ENCODE results near the gene SNX25.

Gene SNX25

DNA sequence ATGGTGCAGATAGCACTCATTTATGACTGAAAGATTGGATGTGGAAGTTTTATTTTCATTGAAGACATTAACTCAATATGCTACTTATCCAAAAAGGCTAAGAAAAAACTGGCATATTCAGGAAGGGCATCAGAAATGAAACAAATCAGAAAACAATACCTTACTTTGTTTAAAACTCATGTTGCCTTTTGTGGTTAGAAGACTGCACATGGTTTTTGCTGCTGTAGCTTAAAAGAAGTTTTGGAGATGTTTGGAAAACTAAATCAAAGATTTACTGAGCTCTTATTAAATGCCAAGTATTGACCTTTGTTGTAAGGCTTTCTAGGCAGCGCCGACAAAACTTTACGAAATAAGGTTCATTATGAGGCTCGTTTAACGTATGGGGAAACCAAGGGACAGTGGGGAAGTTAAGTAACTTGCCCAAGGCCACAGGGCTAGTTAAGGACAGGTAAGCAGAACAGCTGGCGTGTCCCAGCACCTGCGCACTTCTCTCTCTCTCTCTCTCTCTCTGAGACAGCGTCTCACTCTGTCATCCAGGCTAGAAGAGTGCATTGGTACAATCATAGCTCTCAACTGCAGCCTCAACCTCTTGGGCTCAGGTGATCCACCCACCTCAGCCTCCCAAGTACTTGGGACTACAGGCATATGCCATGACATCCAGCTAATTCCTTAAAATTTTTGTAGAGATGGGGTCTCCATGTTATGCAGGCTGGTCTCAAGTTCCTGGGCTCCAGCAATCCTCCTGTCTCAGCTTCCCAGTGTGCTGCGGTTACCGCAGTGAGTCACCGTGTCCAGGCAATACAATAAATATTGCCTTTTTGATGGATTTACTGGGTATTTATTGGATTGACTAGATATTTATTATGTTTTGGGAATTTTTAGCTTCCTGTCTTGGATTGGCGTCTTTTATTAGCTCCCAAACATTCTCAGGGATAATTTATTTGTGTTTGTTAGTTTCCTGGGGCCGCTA lies 170.2 kb downstream of the SNX25 start:
- no peak for DNase-seq (ENCODE audit: low read depth)

DNA sequence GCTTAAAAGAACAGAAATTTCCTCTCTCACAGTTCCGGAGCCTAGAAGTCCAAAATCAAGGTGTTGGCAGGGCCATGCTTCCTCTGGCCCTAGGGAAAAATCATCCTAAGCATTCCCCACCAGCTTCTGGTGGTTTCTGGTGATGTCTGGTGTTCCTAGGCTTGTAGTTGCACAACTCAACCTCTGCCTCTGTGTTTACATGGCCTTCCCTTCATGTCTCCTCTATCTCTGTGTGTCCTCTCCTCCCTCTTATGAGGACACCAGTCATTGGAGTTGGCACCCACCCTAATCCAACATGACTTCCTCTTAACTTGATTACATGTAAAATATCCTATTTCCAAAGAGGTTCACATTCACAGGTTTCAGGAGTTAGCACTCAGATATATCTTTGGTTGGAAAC lies 170.9 kb downstream of the SNX25 start:
- no peak for DNase-seq (ENCODE audit: low read depth)

- DNase-seq (ENCODE audit: low read depth), result no peak
These were observed 172.1 kb downstream of the SNX25 start for GRCh38 chr4:185381288-185382196.

GRCh38 chr4:185382754-185383153 lies 173.4 kb downstream of the SNX25 start:
- DNase-seq (ENCODE audit: low read depth), result no peak

DNA sequence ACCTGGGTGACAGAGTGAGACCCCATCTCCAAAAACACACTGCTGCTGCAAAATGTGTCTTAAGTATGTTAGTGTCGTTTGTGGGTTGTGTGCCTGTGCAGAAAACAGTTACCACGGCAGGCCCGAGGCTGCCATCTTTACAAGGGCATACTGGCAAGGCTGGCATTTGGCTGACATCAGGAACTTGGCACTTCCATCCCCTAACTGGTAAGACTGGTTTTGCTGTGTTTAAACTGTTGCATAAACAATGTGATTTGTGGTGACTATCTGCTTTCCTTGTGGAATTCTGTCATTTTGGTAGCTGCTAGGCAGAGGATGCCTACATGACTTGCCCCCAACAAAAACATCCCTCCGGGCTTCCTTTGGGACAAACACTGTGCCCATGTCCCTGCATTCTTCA lies 174.1 kb downstream of the SNX25 start:
- no peak for DNase-seq (ENCODE audit: low read depth)

DNA sequence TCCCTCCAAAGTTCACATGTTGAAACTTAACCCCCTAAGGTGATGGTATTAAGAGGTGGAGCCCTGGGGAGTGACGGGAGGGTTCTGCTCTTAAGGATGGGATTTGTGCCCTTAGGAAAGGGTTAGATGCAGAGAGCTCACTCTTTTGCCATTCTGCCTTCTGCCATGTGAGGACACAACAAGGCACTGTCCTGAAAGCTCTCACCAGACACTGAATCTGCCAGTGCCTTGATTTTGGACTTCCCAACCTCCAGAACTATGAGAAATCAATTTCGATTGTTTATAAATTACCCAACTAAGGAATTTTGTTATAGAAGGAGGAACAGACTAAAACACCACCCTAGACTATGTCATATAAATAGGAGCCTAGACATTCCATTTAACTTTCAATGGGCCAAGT lies 174.7 kb downstream of the SNX25 start:
- no peak for DNase-seq (ENCODE audit: low read depth)

DNA sequence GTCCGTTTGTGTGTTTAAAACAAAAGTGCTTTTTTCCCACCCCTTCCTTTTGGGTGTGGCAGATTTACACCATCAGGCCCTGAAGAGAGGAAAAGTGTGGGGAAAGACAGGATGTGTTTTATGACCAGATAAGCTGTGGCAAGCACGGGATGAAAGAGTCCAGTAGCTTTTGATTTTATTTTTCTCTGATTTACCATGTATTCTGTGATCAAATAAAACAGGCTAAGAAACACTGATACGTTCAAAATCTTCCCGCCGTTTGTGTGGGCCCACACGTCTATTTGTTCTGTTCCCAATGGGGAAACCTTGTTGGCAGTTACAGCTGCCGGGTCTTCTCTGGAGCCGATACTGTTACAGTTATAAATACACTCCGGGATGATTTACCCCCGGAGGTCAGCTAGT lies 175.5 kb downstream of the SNX25 start:
- DNase-seq (ENCODE audit: low read depth), result no peak

- no peak for DNase-seq (ENCODE audit: low read depth)
These were observed 178.6 kb downstream of the SNX25 start for GRCh38 chr4:185387957-185388356.

- DNase-seq (ENCODE audit: low read depth), result peak; percentile 43
These were observed 181.5 kb downstream of the SNX25 start for GRCh38 chr4:185390941-185391340.

- peak; percentile 61 for DNase-seq (ENCODE audit: low read depth)
These were observed 182.8 kb downstream of the SNX25 start for GRCh38 chr4:185392156-185392555.

GRCh38 chr4:185394568-185395237 lies 185.3 kb downstream of the SNX25 start:
- peak; percentile 63 for DNase-seq (ENCODE audit: low read depth)

DNA sequence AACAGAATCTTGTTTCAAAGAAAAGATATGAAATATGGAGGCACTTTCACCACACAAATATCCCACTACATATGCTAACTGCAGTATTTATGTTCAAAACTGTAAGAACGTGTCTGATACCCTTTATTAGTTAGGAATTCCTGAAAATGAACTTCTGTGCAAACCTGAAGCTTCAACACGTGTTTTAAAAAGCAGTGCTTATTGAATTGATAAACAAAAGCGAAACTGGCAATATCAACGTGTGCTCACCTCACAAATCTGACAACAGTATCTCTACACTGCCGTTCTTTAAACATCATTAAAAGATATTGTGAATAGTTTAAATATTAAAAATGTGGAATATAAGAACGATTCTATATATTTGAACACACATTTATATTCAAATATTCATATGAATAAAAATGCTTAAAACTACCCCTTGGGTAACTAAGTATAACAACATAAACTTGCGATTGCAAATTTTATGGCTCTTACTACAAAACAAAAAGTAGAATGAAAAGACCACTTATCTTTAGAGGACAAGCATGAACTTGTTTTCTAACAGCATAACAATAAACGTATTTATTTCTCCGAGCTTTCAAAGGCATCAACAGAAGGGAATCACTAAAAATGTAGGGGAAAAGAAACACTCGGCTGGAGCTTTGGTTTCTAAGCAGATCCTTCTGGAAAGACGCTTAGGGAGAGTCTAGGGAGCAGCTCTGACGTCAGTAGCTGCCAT lies 186.0 kb downstream of the SNX25 start, which contains the start of gene LRP2BP:
Gene LRP2BP (minus strand): TSS at position 687 of the 718 bp plus-strand sequence. CDS start 17,738 bp downstream, outside the sequence.
- DNase-seq (ENCODE audit: low read depth), result peak; percentile 39

DNA sequence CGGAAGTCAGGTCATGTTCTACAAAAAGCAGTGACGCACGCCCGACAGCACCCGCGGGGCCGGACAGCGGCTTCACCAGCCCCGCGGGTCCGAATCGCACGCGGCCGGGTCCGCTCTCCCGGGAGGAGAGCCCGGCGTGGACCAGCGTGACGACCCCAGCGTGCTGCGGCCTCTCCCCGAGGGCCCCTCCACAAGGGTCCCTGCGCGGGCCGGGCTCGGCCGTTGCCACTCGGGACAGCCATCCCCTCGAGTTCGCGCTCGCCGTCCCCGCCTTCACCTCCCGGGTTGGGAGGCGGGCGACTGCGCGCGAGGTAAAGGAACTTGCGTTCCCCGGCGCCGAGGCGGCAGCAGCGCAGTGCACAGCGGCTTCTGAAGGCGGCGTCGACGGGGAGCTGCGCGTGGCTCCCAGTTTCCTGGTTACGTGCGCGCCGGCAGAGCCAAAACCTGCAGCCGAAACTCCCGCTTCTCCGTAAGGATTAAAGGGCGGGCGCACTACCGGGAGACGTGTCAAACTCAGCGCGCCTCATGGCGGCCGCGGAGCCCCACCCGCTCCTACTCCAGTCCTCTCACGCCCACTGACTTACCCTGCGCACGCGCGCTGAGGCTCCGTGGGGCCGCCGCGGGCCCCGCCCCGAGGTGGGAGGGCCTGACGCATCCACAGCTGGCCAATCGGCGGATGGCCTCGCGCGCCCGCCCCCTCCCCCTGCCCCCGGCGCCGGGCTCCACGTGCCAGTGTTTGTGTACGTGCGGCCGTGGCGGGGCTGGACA lies 186.7 kb downstream of the SNX25 start:
- DNase-seq (ENCODE audit: low read depth), result peak; percentile 94

DNA sequence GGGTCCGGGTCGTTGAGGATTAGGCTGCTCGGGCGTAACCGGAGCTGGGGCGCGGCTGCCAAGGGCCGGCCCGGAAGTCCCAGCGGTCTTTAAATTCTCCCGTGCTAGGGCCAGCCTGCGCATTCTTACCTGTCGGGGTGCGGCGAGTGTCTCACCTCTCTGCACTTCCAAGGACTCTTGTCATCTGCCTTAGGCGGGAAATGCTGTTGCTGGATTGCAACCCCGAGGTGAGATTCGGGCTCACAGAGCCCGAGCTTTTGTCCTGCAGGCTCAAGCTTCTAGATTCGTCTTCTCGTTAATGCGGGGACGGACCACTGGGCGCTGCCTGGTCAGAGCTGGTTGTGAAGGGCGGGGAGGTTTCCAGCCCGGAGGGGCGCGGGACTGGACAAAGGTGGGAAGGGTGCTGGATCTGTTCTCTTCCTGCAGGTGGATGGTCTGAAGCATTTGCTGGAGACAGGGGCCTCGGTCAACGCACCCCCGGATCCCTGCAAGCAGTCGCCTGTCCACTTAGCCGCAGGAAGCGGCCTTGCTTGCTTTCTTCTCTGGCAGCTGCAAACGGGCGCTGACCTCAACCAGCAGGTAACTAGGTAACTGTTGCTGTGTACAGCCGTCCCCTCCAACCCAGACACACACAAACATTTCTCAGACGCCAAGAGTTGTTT lies 187.5 kb downstream of the SNX25 start, which contains the start of gene ANKRD37:
Gene ANKRD37 (plus strand): TSS at position 118 of the 662 bp plus-strand sequence. CDS start 83 bp downstream, at position 201.
- DNase-seq (ENCODE audit: low read depth), result no peak

DNA sequence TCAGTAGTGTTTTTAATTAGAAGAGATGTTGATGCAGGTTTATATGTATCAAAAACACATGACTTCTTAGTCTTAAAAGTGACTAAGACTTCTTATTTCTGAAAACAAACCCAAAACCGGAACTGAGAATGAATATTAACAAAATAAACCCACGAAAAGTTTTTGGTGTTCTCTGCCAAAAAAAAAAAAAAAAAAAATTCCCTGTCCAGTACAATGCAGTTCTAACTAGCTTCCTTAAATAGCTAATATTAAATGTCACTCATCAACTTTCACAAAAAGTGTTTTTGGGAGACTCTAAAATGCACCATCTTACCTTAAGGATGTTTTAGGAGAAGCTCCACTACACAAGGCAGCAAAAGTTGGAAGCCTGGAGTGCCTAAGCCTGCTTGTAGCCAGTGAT lies 189.2 kb downstream of the SNX25 start:
- no peak for DNase-seq (ENCODE audit: low read depth)

DNA sequence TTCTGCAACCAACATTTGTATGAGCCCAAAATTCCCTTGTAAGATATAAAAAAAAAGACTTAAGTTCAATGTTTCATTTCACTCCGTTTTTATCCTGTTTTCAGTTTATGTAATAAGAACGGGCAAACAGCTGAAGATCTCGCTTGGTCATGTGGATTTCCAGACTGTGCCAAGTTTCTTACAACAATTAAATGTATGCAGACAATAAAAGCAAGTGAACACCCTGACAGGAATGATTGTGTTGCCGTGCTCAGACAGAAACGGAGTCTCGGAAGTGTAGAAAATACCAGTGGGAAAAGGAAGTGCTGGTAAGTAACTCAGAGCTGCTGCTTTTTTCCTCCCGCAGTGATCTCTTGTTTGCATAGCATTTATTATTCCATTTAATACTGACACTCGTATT lies 190.1 kb downstream of the SNX25 start:
- no peak for DNase-seq (ENCODE audit: low read depth)

GRCh38 chr4:185404031-185404430 lies 194.6 kb downstream of the SNX25 start:
- DNase-seq (ENCODE audit: low read depth), result no peak

- no peak for DNase-seq (ENCODE audit: low read depth)
These were observed 196.1 kb downstream of the SNX25 start for GRCh38 chr4:185405296-185405999.

- no peak for DNase-seq (ENCODE audit: low read depth)
These were observed 199.0 kb downstream of the SNX25 start for GRCh38 chr4:185408432-185408831.

All from ELR (cell line).